DND-41 (cell line): Measurements from ENCODE around the gene NCOA5.
A peak's percentile ranks its signal among the peaks of the same experiment; 100 is the strongest.

Source experiments
- ATAC-seq: fragments of 200-7000 bp; cut with Tn5 transposase; 3 replicates; pipeline ENCODE4 v1.9.1; 2021; ENCODE audit warnings: low read depth; ENCODE audit not compliant: insufficient read depth
- DNase-seq: peaks from one replicate; pipeline ENCODE4 v3.0.0-alpha.2; 2020
- H2AFZ ChIP-seq: 2 replicates; pipeline ENCODE4 v1.6.0; 2012; ENCODE audit warnings: low read depth, low read length
- H3K27ac ChIP-seq: 2 replicates; pipeline ENCODE4 v1.5.1; 2012; ENCODE audit warnings: low read length, inconsistent platforms
- H3K27me3 ChIP-seq: fragments of 200-600 bp; sonication (generic); 2 replicates; pipeline ENCODE4 v1.6.0; 2012; ENCODE audit warnings: low read length, mild to moderate bottlenecking, inconsistent platforms; ENCODE audit not compliant: insufficient read depth, poor library complexity
- H3K36me3 ChIP-seq: 2 replicates; pipeline ENCODE4 v1.5.1; 2012; ENCODE audit warnings: low read length, inconsistent platforms; ENCODE audit not compliant: insufficient read depth
- H3K4me1 ChIP-seq: 2 replicates; pipeline ENCODE4 v1.5.1; 2012; ENCODE audit warnings: mild to moderate bottlenecking, low read length; ENCODE audit not compliant: insufficient read depth
- H3K4me2 ChIP-seq: 2 replicates; pipeline ENCODE4 v1.6.0; 2012; ENCODE audit warnings: mild to moderate bottlenecking, moderate library complexity, low read length, inconsistent platforms; ENCODE audit not compliant: insufficient read depth
- H3K4me3 ChIP-seq, 2 experiments: fragments of 200-600 bp in 1 of 2; shearing (Covaris generic) in 1 of 2; 2 replicates each; pipeline ENCODE4 v1.5.1; 2012 to 2016; ENCODE audit warnings: inconsistent platforms in 2 of 2, low read length in 2 of 2, mild to moderate bottlenecking in 2 of 2, low read depth in 1 of 2, moderate library complexity in 1 of 2
- H3K79me2 ChIP-seq: 2 replicates; pipeline ENCODE4 v1.6.0; 2012; ENCODE audit warnings: low read length, inconsistent platforms; ENCODE audit not compliant: insufficient read depth
- H3K9ac ChIP-seq: 2 replicates; pipeline ENCODE4 v1.6.0; 2012; ENCODE audit warnings: low read depth, mild to moderate bottlenecking, inconsistent platforms, low read length, moderate library complexity
- H3K9me3 ChIP-seq: 2 replicates; pipeline ENCODE4 v1.5.1; 2012; ENCODE audit warnings: low read length, moderate library complexity, mild to moderate bottlenecking, inconsistent platforms; ENCODE audit not compliant: insufficient read depth, severe bottlenecking
- H4K20me1 ChIP-seq: 2 replicates; pipeline ENCODE4 v1.6.0; 2012; ENCODE audit warnings: low read length; ENCODE audit not compliant: insufficient read depth
- CTCF ChIP-seq: IDR thresholded peaks from 2 replicates; pipeline ENCODE4 v1.5.1; 2012; ENCODE audit warnings: borderline replicate concordance, low read length, moderate library complexity, mild to moderate bottlenecking; ENCODE audit not compliant: poor library complexity, severe bottlenecking; ENCODE audit errors: extremely low read depth
- EZH2 ChIP-seq: IDR thresholded peaks from 3 replicates; pipeline ENCODE4 v1.6.1; 2012; ENCODE audit warnings: borderline replicate concordance, low read depth, mild to moderate bottlenecking, moderate library complexity, low read length, inconsistent platforms; ENCODE audit not compliant: severe bottlenecking

NCOA5 gene

DNA sequence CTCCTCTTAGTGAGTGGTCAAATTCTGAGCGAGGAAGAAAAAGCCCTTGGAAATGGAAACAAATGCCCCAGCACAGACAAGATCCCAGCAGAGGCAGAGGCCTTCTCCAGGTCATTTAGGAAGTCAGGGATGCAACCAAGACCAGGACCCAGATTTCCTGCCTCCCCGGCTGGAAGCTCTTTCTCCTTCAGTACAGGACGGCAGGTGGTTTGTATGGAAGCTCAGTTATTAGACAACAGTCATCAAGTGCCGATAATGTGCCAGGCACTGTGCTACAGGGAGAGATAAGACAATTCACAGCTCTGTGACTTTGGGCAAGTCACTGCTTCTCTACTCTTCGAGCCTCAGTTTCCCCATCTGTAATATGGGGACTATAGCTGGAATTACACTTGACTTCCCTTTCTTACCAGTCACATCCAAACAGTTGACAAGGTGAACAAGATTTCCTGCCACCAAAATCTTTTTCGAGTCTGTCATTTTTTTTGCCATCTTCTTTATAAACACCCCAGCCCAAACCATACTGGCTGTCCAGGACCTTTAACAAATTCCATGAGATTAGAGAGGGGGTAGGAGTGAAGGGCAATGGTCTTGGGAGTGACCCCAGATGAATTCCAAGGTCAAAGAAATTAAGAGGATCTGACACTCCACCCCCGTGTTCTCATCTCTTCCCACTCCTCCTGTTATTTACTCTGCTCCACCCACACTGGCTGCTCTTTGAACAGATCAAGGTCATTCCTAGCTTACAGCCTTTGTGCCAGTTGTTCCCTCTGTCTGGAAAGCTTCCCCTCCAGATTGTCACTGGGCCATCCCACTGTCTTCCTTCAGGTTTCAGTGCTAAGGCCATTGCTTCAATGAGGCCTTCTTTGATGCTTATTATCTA lies 75.0 kb downstream of the NCOA5 start:
- ATAC-seq (no peak), DNase-seq (no peak)
- H3K4me3 ChIP-seq = no peak overlapping the region; a peak in 1 of 4 replicates
- peak overlapping the region; percentile 36 for H2AFZ ChIP-seq
- no peaks in the 10 kb centered on the region for H3K9me3 ChIP-seq
- no peaks in the 10 kb centered on the region for H3K36me3 ChIP-seq
- TF ChIP-seq EZH2 (no peak), CTCF (no peak)
- peaks cover 8% of the 10 kb centered on the region; the same call in 1 of the 2 replicates for H4K20me1 ChIP-seq
- no peak overlapping the region for H3K27ac ChIP-seq
- H3K4me1 ChIP-seq = peaks cover 10% of the 10 kb centered on the region
- no peak overlapping the region for H3K9ac ChIP-seq
- no peaks in the 10 kb centered on the region for H3K27me3 ChIP-seq
- H3K4me2 ChIP-seq = peak overlapping the region; percentile 55
- no peaks in the 10 kb centered on the region for H3K79me2 ChIP-seq

GRCh38 chr20:46013829-46014516 lies 75.8 kb downstream of the NCOA5 start:
- Histone ChIP-seq H3K27me3 (no peaks in the 10 kb centered on the region), H2AFZ (peak overlapping the region; percentile 36), H3K79me2 (no peaks in the 10 kb centered on the region), H3K4me2 (peak overlapping the region; percentile 55), H3K4me3 (no peak overlapping the region; a peak in 1 of 4 replicates), H3K9ac (no peak overlapping the region), H3K9me3 (no peaks in the 10 kb centered on the region), H4K20me1 (peaks cover 10% of the 10 kb centered on the region; the same call in 1 of the 2 replicates), H3K36me3 (no peaks in the 10 kb centered on the region), H3K4me1 (peaks cover 15% of the 10 kb centered on the region), H3K27ac (no peak overlapping the region)
- ATAC-seq (peak; percentile 96), DNase-seq (peak; percentile 73)
- TF ChIP-seq CTCF (peak; percentile 70), EZH2 (no peak)

DNA sequence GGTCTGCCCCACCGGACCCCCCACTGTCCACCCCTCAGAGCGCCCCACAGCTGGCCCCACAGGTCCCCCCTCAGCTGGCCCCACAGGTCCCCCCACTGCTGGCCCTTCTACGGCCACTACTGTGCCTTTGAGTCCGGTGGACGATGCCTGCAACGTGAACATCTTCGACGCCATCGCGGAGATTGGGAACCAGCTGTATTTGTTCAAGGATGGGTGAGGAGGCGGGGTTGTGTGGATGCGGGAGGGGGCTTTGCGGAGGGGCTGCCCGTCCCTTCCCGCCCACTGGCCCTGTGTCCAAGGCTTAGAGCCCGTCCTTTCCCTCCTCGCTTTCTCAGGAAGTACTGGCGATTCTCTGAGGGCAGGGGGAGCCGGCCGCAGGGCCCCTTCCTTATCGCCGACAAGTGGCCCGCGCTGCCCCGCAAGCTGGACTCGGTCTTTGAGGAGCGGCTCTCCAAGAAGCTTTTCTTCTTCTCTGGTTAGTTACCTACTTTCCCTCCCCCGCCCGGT lies 76.4 kb downstream of the NCOA5 start:
- Histone ChIP-seq H2AFZ (no peak overlapping the region), H3K4me3 (no peak overlapping the region), H3K27ac (no peak overlapping the region), H3K79me2 (no peaks in the 10 kb centered on the region), H3K27me3 (no peaks in the 10 kb centered on the region), H3K4me2 (no peak overlapping the region), H3K36me3 (no peaks in the 10 kb centered on the region), H4K20me1 (peaks cover 12% of the 10 kb centered on the region; the same call in 1 of the 2 replicates), H3K9me3 (no peaks in the 10 kb centered on the region), H3K4me1 (peaks cover 21% of the 10 kb centered on the region), H3K9ac (no peak overlapping the region)
- TF ChIP-seq EZH2 = no peak
- no peak for TF ChIP-seq CTCF
- DNase-seq = no peak
- ATAC-seq = no peak
